Cardiac septum (tissue), 1 donor: ENCODE results near the gene KIF3A. TPM values are rescaled to one million over a fixed set of nuclear protein-coding genes. Genes with fewer than 3 reads are reported as not detected.
"Not testable (repeated sequence)": the region's sequence is repeated elsewhere in the genome, so short reads cannot be mapped to it uniquely, and the experiment has no call there.

Experiments
- DNase-seq: peaks from one replicate; pipeline ENCODE4 v3.0.0-alpha.2; 2020; ENCODE audit warnings: low spot score
- intact Hi-C: fragments of 100-400 bp; cut with DNase I; formaldehyde crosslinking; loops from one replicate; pipeline ENCODE4 v1.14.0; 2022
- total RNA-seq: library from RNA; stranded (reverse); fragmentation: NEBNext Ultra II Directional; extraction: Animal tissue kit (Norgen Biotek cat#: 25700); gene quantifications from one replicate; pipeline ENCODE4 v1.2.1, GENCODE V29; 2021
- donor health status: DM: no; HTN: no; CAD: no.

Gene KIF3A
- total RNA-seq, 1 donor from 2014 or later, result 10.9 TPM

DNA sequence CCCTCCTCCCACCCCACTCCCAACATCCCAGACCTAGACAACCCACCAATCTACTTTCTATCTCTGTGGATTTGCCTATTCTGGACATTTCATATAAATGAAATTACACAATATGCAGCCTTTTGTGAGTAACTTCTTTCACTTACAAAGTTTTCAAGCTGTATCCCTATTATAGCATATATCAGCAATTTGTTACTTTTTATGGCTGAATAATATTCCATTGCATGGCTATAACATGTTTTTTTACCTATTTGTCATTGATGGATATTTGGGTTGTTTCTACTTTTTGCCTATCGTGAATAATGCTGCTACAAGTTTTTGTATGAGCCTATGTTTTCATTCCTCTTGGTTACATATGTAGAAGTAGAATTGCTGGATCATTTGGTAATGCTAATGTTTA lies 1.9 kb upstream of the KIF3A start:
- intact Hi-C loops, result loop anchor here (5.0 kb wide), 1 partner anchor 38 kb away; the partner anchor contains the start of gene SEPTIN8
- DNase-seq, result no peak

DNA sequence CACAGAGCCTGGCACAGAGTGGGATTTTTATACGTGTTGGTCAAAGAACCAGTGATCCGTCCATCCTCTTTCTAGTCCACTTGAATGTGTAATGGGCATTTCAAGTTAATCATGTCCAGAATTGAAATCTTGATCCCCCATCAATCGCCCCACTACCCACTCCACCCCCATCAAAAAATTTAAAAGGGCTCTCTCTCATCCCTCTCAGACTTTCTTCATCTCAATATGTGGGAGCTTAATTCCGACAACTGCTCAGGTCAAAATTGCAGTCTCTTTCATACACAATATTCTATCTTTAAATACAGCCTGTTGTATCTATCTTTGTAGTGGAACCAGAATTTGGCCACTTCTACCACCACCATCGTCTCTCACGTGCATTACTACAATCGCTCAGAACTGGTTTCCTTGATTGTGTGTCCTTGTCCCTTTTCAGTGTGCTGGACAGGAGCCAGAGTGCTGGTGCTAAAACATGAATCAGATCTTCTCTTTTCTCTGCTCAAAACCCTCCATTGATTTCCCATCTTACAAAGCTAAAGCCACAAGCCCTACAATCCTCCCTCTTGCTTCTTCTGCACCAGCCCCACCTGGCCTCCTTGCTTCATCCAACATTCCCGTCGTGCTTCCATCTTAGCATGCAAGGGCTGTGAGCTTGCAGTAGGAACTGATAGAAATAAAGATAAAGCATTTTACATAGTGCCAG lies 786 bp upstream of the KIF3A start:
- DNase-seq, result no peak
- intact Hi-C loops, result loop anchor here (5.0 kb wide), 1 partner anchor 39 kb away; the partner anchor contains the start of gene SEPTIN8

DNA sequence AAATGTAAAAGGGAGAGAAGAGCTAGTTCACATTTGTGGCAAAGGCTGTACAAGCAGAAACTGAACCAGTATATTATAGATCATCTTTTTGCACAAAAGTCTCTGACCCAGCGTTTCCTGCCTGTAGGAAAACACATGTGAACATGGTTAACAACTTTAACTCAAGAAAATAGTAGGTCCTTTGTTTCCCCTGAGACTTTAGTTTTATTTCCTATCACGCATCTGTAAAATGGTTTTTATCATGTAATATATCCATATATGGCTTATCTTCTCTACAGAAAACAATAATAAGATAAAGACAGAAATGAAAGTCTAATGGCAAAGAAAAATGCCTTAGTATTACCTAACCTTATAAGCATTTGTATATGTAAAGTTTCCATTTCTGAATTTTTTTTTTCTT lies 2.7 kb downstream of the KIF3A start:
- intact Hi-C loops, result loop anchor here (5.0 kb wide), 1 partner anchor 43 kb away; the partner anchor contains the start of gene SEPTIN8

DNA sequence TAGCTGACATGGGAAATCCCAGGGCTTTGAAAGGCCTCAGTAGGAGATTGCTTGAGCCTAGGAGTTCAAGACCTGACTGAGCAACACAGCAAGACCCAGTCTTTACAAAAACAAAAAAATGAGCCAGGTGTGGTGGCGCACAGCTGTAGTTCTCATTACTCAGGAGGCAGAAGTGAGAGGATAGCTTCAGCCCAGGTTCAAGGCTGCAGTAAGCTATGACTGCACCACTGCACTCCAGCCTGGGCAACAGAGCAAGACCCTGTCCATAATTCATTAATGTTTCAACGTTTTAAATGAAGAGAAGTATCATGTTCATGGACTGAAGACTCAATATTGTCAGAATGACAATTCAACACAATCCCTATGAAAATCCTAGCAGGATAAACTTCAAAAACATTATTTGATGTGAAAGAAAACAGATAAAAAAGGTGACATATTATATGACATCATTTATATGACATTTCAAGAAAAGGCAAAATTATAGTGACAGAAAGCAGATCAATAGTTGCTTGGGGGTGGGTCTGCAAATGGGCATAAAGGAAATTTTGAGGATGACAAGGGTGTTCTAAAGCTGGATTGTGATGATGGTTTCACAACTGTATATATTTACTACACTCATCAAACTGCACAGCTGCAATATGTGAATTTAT lies 3.7 kb downstream of the KIF3A start:
- DNase-seq, result no peak
- intact Hi-C loops, result no loop called here

More for the DNA sequence above, 2.7 kb downstream of the KIF3A start:
- no peak for DNase-seq

DNA sequence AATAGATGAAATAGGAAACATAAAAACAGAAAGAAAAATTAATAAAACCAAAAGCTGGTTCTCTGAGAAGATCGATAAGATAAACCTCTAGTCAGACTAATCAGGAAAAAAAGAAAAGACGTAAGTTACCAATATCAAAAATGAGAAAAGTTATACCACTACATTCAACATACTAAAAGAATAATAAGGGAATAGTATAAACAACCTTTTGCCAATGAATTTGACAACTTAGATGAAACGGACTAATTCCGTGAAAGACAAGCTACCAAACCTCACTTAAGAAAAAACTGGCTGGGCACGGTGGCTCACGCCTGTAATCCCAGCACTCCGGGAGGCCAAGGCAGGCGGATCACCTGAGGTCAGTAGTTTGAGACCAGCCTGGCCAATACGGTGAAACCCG lies 7.5 kb downstream of the KIF3A start:
- intact Hi-C loops, result no loop called here
- no peak for DNase-seq

DNA sequence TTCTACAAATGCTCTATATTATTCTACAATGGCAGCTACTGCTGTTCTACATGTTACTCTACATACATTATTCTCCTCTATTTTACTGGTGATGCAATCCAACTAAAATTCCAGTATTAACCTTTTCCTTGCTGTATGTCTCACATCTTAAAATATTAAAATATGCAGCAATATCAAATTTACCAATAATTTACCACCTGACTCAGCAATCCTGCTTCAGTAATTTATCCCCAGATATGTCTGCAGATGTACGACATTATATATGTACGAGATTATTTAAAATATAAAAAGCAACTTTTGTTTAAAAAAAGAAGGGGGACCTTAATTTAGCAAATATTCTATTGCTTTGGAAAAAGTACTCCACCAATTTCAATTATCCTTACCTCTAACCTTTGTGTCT lies 11.6 kb downstream of the KIF3A start:
- no peak for DNase-seq
- intact Hi-C loops, result no loop called here

DNA sequence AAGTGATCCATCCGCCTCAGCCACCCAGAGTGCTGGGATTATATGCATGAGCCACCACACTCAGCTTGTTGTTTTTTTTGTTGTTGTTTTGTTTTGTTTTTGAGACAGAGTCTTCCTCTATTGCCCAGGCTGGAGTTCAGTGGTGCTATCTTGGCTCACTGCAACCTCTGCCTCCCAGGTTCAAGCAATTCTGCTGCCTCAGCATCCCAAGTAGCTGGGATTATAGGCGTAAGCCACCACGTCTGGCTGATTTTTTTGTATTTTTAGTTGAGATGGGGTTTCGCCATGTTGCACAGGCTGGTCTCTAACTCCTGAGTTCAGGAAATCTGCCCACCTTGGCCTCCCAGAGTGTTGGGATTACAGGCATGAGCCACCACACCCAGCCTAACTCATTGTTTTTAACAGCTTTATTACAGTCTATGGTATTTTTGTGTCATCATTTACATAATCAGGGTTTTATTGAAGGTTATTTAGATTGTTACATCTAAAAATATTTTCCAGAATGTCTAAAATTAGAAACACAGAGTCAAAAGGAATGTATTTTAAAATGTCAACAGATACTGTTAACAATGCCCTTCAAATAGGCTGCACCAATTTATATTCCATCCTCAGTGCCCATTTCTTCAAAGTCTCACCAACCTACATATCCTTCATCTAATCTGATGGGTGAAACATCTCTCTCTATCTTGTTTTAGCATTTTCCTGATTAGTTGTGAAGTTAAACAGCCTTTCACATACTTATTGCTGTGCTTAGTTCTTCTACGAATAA lies 18.6 kb downstream of the KIF3A start:
- intact Hi-C loops, result loop anchor here (10.0 kb wide), 1 partner anchor 334 kb away; no protein-coding TSS in a partner anchor
- DNase-seq, result no peak

DNA sequence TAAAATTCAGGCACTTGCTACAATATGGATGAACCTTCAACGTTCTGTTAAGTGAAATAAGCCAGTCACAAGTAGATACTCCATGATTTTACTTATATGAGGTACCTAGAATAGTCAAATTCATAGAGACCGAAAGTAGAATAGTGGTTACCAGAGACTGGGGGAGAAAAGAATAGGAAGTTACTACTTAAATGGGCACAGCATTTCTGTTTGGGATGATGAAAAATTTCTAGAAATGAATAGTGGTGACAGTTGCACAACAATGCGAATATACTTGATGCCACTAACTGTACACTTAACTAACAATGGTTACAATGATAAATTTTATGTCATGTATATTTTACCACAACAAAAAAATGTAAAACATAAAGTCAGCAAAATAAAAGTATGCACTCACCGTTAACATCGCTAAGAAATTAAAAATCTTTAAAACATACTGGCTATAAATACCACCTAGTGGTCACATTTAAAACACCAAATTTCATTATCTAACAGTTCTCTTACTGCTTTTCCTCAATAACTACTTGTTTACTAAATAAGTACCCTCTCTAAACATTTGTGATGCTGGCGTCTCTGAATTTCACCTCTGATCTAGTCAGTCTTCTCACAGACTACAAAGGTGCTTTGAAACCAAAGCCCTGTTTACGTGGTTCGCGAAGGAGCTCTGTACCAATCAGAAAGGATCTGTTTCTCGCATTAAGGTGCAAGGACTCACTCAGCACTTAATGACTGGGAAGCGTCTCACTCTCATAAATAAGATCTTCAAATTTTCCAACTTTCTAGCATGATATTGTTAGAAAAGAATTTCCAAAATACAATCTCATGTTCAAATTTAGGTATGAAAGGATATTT lies 22.7 kb downstream of the KIF3A start:
- intact Hi-C loops, result loop anchor here (10.0 kb wide), 1 partner anchor 330 kb away; no protein-coding TSS in a partner anchor

DNA sequence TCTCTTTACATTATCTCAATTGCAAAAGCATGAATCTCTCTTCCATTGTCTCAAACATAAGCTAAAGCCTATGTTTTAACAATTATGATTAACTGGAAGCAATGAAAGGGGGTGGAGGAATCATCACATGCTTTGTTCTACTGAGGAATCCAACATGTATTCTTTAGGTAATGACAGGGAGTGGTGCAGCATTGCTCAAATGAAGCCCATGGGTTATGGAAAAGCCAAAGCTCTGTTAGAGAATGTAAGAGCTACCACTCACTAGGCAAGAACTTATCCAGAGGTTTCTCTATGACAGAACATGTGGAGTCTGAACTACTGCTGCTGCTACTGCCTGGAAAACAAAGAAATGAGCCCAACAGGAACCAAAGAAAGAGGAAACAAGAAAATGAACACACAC lies 28.7 kb downstream of the KIF3A start:
- intact Hi-C loops, result no loop called here
- DNase-seq, result no peak

More for the DNA sequence above, 22.7 kb downstream of the KIF3A start:
- DNase-seq, result no peak

DNA sequence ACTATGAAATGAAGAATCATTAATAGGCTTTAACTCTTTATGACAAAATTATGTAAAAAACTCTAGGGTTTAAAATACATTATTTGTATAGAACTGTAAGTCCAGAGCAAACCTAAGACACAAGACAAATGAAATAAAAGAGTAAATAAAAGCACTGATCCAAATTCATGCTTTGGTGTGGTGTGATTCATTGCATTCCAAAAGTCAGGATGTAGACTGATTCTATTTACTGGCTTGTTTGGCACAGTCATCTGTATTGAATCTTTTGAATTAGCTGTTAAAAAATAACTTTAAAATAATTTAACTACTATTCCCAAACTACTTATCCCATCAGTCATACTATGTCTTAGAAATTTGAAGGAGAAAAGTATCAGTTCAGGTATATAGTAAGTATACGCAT lies 32.5 kb downstream of the KIF3A start:
- intact Hi-C loops, result no loop called here

DNA sequence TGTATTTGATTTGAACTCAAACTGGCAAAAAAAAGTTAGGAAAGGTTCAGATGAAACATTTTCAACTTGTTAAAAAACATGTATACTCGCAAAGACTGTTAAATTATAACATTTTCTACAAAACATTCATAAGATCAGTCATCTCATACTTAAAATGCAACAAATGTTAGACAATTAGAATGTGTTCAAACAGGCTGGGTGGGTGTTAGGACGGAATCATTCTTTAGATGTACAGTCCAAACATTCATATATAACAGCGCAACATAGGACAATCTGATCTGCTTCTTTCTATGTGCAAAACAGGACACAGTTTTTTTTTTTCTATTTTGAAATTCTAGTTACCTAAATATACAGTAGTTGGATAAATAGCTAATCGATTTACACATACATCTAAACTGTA lies 41.4 kb downstream of the KIF3A start:
- intact Hi-C loops, result no loop called here
- no peak for DNase-seq

More for the DNA sequence above, 32.5 kb downstream of the KIF3A start:
- no peak for DNase-seq

DNA sequence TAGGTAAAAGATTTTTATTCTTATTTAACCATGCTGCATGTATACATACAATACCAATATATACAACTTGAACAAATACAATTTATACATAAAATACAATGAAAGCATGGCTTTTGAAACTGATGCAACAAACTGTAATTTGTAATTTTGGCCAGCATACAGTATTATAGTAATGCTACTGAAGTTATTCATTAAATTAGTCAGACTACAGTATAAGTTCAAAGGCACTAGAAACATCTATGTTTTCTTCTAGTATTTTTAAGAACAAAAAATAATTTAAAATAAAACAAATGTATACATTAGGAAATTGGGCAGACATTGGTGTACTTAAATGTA lies 44.7 kb downstream of the KIF3A start:
- no peak for DNase-seq
- intact Hi-C loops, result no loop called here

DNA sequence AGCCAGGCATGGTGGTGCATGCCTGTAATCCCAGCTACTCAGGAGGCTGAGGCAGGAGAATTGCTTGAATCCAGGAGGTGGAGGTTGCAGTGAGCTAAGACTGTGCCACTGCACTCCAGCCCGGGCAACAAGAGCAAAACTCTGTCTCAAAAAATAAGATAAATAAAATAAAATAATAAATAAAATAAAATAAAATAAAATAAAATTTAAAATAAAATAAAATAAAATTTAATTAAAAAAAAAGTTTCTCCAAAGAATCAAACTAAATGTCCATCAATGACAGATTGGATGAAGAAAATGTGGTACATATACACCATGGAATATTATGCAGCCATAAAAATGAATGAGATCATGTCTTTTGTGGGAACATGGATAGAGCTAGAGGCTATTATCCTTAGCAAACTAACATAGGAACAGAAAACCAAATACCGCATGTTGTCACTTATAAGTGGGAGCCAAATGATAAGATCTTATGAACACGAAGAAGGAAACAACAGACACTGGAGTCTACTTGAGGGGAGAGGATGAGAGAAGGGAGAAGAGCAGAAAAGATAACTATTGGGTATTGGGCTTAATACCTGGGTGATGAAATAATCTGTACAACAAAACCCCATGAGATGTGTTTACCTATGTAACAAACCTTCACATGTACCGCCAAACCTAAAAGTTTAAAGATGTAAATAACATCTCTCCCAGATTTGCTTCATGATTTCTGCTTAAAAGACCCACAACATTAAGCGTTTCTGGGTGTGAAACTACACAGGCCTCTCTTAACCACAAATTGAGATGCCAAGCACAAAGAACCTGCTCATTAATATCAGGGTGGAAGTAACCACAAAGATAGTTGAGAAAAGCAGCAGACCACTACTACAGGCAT lies 45.4 kb downstream of the KIF3A start:
- DNase-seq, intact Hi-C loops: not testable (repeated sequence)

DNA sequence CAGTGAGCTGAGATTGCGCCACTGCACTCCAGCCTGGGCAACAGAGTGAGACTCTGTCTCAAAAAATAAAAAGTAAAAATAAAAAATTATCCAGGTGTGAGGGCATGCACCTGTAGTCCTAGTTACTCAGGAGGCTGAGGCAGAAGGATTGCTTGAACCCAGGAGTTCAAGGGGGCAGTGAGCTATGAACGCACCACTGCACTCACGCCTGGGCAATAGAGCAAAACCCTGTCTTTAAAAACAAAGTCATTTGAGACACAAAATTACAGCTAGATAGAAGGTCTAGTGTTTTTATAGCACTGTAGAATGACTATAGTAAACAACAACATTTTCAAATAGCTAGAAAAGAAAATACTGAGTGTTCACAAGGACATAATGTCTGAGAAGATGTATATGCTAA lies 47.2 kb downstream of the KIF3A start:
- DNase-seq, result no peak
- intact Hi-C loops, result no loop called here

DNA sequence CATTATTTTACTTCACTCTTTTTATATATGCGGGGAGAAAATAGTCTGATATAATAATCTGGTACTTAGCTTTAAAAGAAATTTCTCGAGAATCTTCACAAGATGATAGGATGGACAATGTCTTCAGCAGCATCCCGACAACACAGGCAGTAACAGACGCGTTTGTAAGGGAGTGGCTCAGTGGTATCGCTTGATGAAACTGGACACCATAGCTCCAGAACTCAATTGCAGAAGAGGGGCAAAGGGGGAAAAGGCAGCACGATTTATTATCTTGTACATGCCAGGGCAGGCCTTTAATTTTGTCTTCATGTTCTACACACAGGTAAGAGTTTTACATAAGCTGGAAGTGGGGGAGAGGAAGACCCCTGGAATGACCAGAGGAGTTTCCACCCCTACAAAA lies 47.8 kb downstream of the KIF3A start:
- no peak for DNase-seq
- intact Hi-C loops, result no loop called here

DNA sequence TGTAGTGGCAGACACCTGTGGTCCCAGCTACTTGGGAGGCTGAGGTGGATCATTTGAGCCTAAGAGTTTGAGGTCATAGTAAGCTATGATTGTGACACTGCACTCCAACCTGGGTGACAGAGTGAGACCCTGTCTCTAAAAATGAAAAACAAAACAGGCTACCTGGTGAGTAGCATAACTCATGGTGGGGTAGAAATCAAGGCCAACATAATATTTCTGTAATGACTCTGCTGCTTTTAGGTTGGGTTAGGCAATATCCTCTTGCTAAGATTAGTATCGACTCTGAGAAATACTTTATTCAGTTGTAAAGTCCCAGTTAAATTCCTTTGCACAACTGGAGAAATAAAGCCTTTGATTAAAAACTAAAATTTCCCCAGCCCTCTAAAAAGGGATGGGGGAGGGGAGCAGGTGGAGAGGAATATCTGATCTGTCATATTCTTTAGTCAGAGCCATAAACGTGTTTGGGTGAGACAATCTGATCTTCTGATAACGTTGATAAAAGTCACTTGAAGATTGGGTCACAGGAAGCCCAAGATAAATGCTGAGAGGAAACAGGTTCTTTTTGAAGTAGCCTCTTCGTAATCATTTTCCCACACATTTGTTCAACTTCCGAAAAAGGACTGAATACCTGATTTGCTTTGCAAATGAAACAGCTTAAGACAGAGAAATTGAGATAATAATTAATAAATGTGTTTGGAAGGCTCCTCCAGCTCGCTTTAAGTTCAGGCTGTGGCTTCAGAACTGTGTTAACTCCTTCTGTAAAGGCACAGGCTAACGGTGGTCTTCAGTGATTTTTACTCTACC lies 48.6 kb downstream of the KIF3A start:
- no peak for DNase-seq
- intact Hi-C loops, result no loop called here

DNA sequence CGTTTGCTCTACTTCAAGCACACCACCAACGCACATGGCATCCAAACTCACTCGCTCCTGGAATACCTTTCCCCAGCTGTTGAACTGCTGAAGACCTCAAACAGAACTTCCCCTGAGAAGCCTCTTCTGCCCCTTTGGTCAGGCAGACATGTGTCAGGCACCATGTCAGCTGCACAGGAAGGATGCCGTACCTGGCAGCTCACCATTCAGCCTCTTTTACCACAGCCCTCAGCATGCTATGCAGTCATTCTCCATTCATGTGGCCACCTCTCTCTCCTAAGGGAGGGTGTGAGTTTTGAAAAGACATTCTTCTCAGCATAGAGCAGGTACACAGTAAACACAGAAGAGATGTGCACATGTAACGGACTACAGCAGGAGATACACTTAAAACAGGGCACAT lies 49.4 kb downstream of the KIF3A start:
- no peak for DNase-seq
- intact Hi-C loops, result no loop called here

DNA sequence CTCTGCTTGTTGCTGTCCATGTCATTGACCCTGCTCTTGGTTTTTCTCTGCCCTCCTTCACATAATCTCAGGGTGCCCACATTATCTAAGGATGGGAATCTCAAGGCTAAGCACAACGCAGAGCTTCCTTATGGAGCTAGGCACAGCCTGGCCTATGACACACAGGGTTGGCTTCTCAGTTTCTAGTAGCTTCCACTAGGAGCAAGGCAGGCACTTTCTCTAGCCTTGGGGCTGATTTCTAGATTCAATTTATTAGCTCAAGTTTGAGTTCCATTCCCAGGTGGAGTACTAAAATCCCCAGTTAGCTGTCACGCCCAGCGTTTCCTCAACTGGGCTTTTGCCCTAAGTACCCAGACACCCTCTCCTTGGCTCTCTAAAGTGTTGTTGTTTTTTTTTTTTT lies 51.2 kb downstream of the KIF3A start:
- no peak for DNase-seq
- intact Hi-C loops, result no loop called here
